A549 (cell line): ENCODE measurements around the gene COPB1. TPM values are rescaled to one million over a fixed set of nuclear protein-coding genes. Genes with fewer than 3 reads are reported as not detected.
A peak's percentile ranks its signal among the peaks of the same experiment; 100 is the strongest.

ENCODE experiments used
- ATAC-seq, 2 experiments: fragments of 200-7000 bp in 1 of 2; fragments of >200 bp in 1 of 2; cut with Nextera tagmentation in 1 of 2; cut with Tn5 transposase in 1 of 2; 3 replicates each; pipeline versions ENCODE4 v1.8.0 to v1.9.1; 2018 to 2020; ENCODE audit warnings: mild to moderate bottlenecking in 1 of 2, moderate library complexity in 1 of 2
- CTCF ChIA-PET: fragments of 300-600 bp; sonication (Branson Sonifier 250); formaldehyde crosslinking; extraction: SDS; loops from one replicate; lab custom pipeline; 2021; ENCODE audit warnings: antibody characterized with exemption, inconsistent platforms; lab: Yijun Ruan, JAX
- POLR2A ChIA-PET: fragments of 350-600 bp; formaldehyde crosslinking; extraction: SDS; loops from one replicate; lab custom pipeline; 2021; ENCODE audit warnings: antibody characterized with exemption, inconsistent platforms; lab: Yijun Ruan, JAX
- DNase-seq, 2 experiments: peaks; one replicate each; pipeline versions ENCODE4 v3.0.0 to v3.0.0-alpha.2; 2011 to 2016; ENCODE audit warnings: low read depth in 1 of 2, low spot score in 1 of 2
- FAIRE-seq: peaks from 2 replicates; lab custom pipeline; 2011; peaks lifted over from hg19 to GRCh38; lab: Jason Lieb, UNC
- H3K27ac ChIP-seq, 2 experiments: fragments of >200 bp; sonication (Bioruptor Twin); formaldehyde crosslinking; 3 replicates each; pipeline ENCODE4 v1.5.1; 2016 to 2017
- H3K4me1 ChIP-seq: fragments of >200 bp; sonication (Bioruptor Twin); formaldehyde crosslinking; 3 replicates; pipeline ENCODE4 v1.6.1; 2016
- H3K4me2 ChIP-seq: fragments of >200 bp; sonication (Bioruptor Twin); formaldehyde crosslinking; 3 replicates; pipeline ENCODE4 v1.6.1; 2016
- H3K4me3 ChIP-seq: fragments of >200 bp; sonication (Bioruptor Twin); formaldehyde crosslinking; 3 replicates; pipeline ENCODE4 v1.5.1; 2016
- H3K9me3 ChIP-seq: fragments of >200 bp; sonication (Bioruptor Twin); formaldehyde crosslinking; 3 replicates; pipeline ENCODE4 v1.6.1; 2016
- ATOH8 ChIP-seq: fragments of 250-450 bp; sonication (Bioruptor Pico); IDR thresholded peaks from 2 replicates; pipeline ENCODE4 v1.5.0; 2020; ENCODE audit warnings: low read depth, mild to moderate bottlenecking, moderate library complexity
- BHLHE40 ChIP-seq: IDR thresholded peaks from 2 replicates; pipeline ENCODE4 v1.6.1; 2012; ENCODE audit warnings: low read depth, low read length, inconsistent platforms
- CBX8 ChIP-seq: fragments of 200-600 bp; sonication (generic); IDR thresholded peaks from 2 replicates; pipeline ENCODE4 v1.6.1; 2016
- CEBPB ChIP-seq, 2 experiments: fragments of >200 bp in 1 of 2; sonication (Bioruptor Twin) in 1 of 2; formaldehyde crosslinking in 1 of 2; IDR thresholded peaks; 2 replicates each; pipeline ENCODE4 v1.6.1; 2012 to 2016
- CHD2 ChIP-seq: fragments of 150-350 bp; IDR thresholded peaks from 2 replicates; pipeline ENCODE4 v1.6.1; 2014; ENCODE audit warnings: low read length; ENCODE audit not compliant: partially characterized antibody
- CTCF ChIP-seq: fragments of >200 bp; sonication (Bioruptor Twin); formaldehyde crosslinking; IDR thresholded peaks from 3 replicates; pipeline ENCODE4 v1.5.1; 2016
- EHMT2 ChIP-seq: fragments of 200-600 bp; sonication (generic); IDR thresholded peaks from 2 replicates; pipeline ENCODE4 v1.6.1; 2016; ENCODE audit warnings: antibody characterized with exemption, low read depth, mild to moderate bottlenecking, moderate library complexity
- EP300 ChIP-seq, 2 experiments: fragments of >200 bp; sonication (Bioruptor Twin); formaldehyde crosslinking; IDR thresholded peaks; 2 replicates in 1 of 2; 3 replicates in 1 of 2; pipeline ENCODE4 v1.6.1; 2016 to 2017
- ESRRA ChIP-seq: fragments of 150-350 bp; IDR thresholded peaks from 2 replicates; pipeline ENCODE4 v1.6.1; 2014; ENCODE audit warnings: mild to moderate bottlenecking, low read length, borderline replicate concordance
- FOSB ChIP-seq: fragments of 250-450 bp; sonication (Bioruptor Pico); IDR thresholded peaks from 2 replicates; pipeline ENCODE4 v1.5.0; 2020; ENCODE audit warnings: mild to moderate bottlenecking, moderate library complexity
- FOXS1 ChIP-seq: fragments of 250-450 bp; sonication (Bioruptor Pico); IDR thresholded peaks from 2 replicates; pipeline ENCODE4 v1.5.0; 2020; ENCODE audit warnings: mild to moderate bottlenecking, moderate library complexity
- HES2 ChIP-seq: fragments of >200 bp; sonication (Bioruptor Twin); formaldehyde crosslinking; IDR thresholded peaks from 2 replicates; pipeline ENCODE4 v1.6.1; 2016
- HEYL ChIP-seq: fragments of 250-450 bp; sonication (Bioruptor Pico); IDR thresholded peaks from 2 replicates; pipeline ENCODE4 v1.8.0; 2021; ENCODE audit warnings: mild to moderate bottlenecking, moderate library complexity
- HMGXB4 ChIP-seq: fragments of 250-450 bp; sonication (Bioruptor Pico); IDR thresholded peaks from 2 replicates; pipeline ENCODE4 v1.5.0; 2021; ENCODE audit warnings: mild to moderate bottlenecking, moderate library complexity, borderline replicate concordance
- HOXB13 ChIP-seq: fragments of 250-450 bp; sonication (Bioruptor Pico); IDR thresholded peaks from 2 replicates; pipeline ENCODE4 v1.5.0; 2020; ENCODE audit warnings: low read depth, mild to moderate bottlenecking, moderate library complexity
- HOXB5 ChIP-seq: fragments of 250-450 bp; sonication (Bioruptor Pico); IDR thresholded peaks from 2 replicates; pipeline ENCODE4 v1.5.0; 2020; ENCODE audit warnings: mild to moderate bottlenecking, moderate library complexity
- MAZ ChIP-seq: fragments of 150-350 bp; IDR thresholded peaks from 2 replicates; pipeline ENCODE4 v1.6.1; 2014; ENCODE audit warnings: antibody characterized with exemption, low read depth, low read length, borderline replicate concordance
- MYC ChIP-seq: IDR thresholded peaks from 2 replicates; pipeline ENCODE4 v1.6.1; 2012; ENCODE audit warnings: mild to moderate bottlenecking, inconsistent platforms, low read length, improper control_type of control experiment, borderline replicate concordance
- NPAS2 ChIP-seq: fragments of 250-450 bp; sonication (Bioruptor Pico); IDR thresholded peaks from 2 replicates; pipeline ENCODE4 v1.8.0; 2022; ENCODE audit warnings: mild to moderate bottlenecking, moderate library complexity, borderline replicate concordance
- PBX3 ChIP-seq: IDR thresholded peaks from 2 replicates; pipeline ENCODE4 v1.6.1; 2012
- POLR2A ChIP-seq: IDR thresholded peaks from 2 replicates; pipeline ENCODE4 v1.6.1; 2012; ENCODE audit warnings: mild to moderate bottlenecking, low read length
- RARB ChIP-seq: fragments of 250-450 bp; sonication (Bioruptor Pico); IDR thresholded peaks from 2 replicates; pipeline ENCODE4 v1.8.0; 2021; ENCODE audit warnings: mild to moderate bottlenecking, moderate library complexity
- RCOR1 ChIP-seq: fragments of 150-350 bp; IDR thresholded peaks from 2 replicates; pipeline ENCODE4 v1.6.1; 2014; ENCODE audit warnings: antibody characterized with exemption, low read length, low read depth
- REST ChIP-seq: fragments of 200-600 bp; sonication (generic); IDR thresholded peaks from 2 replicates; pipeline ENCODE4 v1.6.1; 2016; ENCODE audit warnings: antibody characterized with exemption, mild to moderate bottlenecking, moderate library complexity
- SMC3 ChIP-seq: fragments of >200 bp; sonication (Bioruptor Twin); formaldehyde crosslinking; IDR thresholded peaks from 3 replicates; pipeline ENCODE4 v1.6.1; 2018; ENCODE audit warnings: inconsistent platforms
- TFCP2L1 ChIP-seq: fragments of 250-450 bp; sonication (Bioruptor Pico); IDR thresholded peaks from 2 replicates; pipeline ENCODE4 v1.5.0; 2021; ENCODE audit warnings: mild to moderate bottlenecking
- ZC3H11A ChIP-seq: fragments of 450-650 bp; IDR thresholded peaks from 2 replicates; pipeline ENCODE4 v1.6.1; 2014; ENCODE audit warnings: antibody characterized with exemption, mild to moderate bottlenecking
- ZNF302 ChIP-seq: fragments of 250-450 bp; sonication (Bioruptor Pico); IDR thresholded peaks from 2 replicates; pipeline ENCODE4 v1.9.0; 2021; ENCODE audit warnings: inconsistent platforms, mild to moderate bottlenecking, moderate library complexity
- ZSCAN20 ChIP-seq: fragments of 250-450 bp; sonication (Bioruptor Pico); IDR thresholded peaks from 2 replicates; pipeline ENCODE4 v1.8.0; 2022; ENCODE audit warnings: mild to moderate bottlenecking, moderate library complexity
- WGBS: methylation state at CpG from one replicate; pipeline ENCODE4 v1.1.6; 2017; ENCODE audit errors: missing lambda C conversion rate; 5-methylcytosine and 5-hydroxymethylcytosine counted together
- polyA plus RNA-seq, 4 experiments: library from polyadenylated mRNA; depleted of rRNA in 3 of 4; stranded (reverse); fragments of >200 nt; fragmentation: RNase III in 1 of 4; extraction: RNeasy Plus Mini Kit Qiagen cat#74134 plus additional on column Dnase treatment in 1 of 4; gene quantifications; 2 replicates in 3 of 4; 3 replicates in 1 of 4; pipeline ENCODE4 v1.2.3, GENCODE V29; 2011 to 2017

COPB1 gene
- polyA plus RNA-seq, 2 of the 4 experiments (the other 2 are of a cell fraction), result 128 to 232 TPM

- Histone ChIP-seq H3K27ac (peak within 1 kb of the TSS; percentile 85 to 96), H3K4me1 (peaks cover 10% of the 10 kb centered on the region), H3K9me3 (no peaks in the 10 kb centered on the region), H3K4me2 (peak within 1 kb of the TSS; percentile 81), H3K4me3 (peak within 1 kb of the TSS; percentile 64)
- DNase-seq (peak; percentile 91 to 97), FAIRE-seq (no peak), ATAC-seq (peak; percentile 95 to 97)
- WGBS, result under 1% methylated on average over 45 of the region's 56 CpGs
- POLR2A ChIA-PET, result interaction anchor here (0.9 to 2.2 kb wide), 5 partner anchors 20 to 372 kb away, joined by 3 to 12 read pairs (median 7); partner anchors contain the start of genes COPB1 and CYP2R1
- CTCF ChIA-PET, result interaction anchor here (0.6 to 1.1 kb wide), 4 partner anchors 16 to 387 kb away, joined by 3 to 4 read pairs (median 3); partner anchors contain the start of gene PDE3B
- TF ChIP-seq NPAS2 (CRISPR knock-in tag) (no peak), ATOH8 (CRISPR knock-in tag) (0 out of 2 replicates have a peak, but pooled peaks have one; percentile 70), HOXB5 (CRISPR knock-in tag) (0 out of 2 replicates have a peak, but pooled peaks have one; percentile 28), REST (no peak), MAZ (no peak), POLR2A (peak; percentile 48), FOSB (no peak), HES2 (no peak), HMGXB4 (0 out of 2 replicates have a peak, but pooled peaks have one; percentile 87), CEBPB (IDR thresholded peaks at IDR 0.05) (peak; percentile 81 to 96), TFCP2L1 (CRISPR knock-in tag) (no peak), CTCF (no peak), FOXS1 (CRISPR knock-in tag) (no peak), EHMT2 (no peak), RCOR1 (no peak), ZNF302 (CRISPR knock-in tag) (no peak), CHD2 (peak; percentile 5), CBX8 (no peak), ESRRA (no peak), PBX3 (no peak; the same call in 1 of the 2 replicates), ZSCAN20 (no peak), EP300 (IDR thresholded peaks at IDR 0.05) (no peak), MYC (peak; percentile 49; the same call in 1 of the 2 replicates), SMC3 (0 out of 3 replicates have a peak, but pooled peaks have one; percentile 20), ZC3H11A (no peak), RARB (CRISPR knock-in tag) (no peak), HEYL (no peak), BHLHE40 (no peak), HOXB13 (CRISPR knock-in tag) (0 out of 2 replicates have a peak, but pooled peaks have one; percentile 32)
Measured at GRCh38 chr11:14519917-14520746, 20.5 kb upstream of the COPB1 start, which contains the start of gene PSMA1. PSMA1 (minus strand) TSS chr11:14520386; CDS start chr11:14520299, 87 bp downstream.
